ENCODE measurements around the gene SCN5A.

Gene SCN5A

DNA sequence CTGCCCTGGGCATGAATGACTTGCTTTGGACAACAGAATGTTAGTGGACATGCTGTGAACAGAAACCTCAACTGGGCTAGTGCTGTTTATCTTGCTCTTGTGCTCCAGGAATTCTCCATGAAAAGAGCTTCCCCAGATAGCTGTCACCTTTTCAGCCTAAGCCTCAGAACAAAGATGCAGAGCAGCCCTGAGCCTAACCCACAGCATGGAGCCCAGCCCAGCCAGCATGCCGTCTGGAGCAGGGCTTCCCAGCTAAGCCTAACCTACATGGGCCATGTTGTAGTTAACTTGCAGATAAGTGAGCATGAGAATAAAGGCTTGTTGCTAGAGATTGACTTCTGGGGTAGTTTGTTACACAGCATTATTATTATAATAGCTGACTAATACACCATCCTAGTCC, 48.9 kb downstream of the SCN5A start:
- DNase-seq (ENCODE audit: low read depth): no peak

DNA sequence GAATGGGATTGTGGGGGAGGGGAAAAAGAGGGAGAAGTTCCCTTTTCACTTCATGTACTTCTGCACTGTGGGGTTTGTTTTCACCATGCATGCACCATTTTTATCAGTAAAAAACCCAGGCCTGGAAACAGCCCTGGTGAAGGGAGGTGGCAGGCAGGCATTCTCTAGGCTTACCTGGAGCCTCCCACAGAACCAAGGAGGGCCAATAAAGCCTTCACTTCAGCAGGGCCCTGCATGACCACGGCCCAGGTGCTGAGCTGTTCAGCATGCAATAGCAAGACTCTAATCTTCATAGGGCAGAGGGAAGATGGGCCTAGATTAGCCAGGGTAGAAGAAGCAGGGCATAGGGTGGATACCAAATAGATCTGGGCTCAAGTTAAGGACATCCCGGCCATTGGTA, 49.6 kb downstream of the SCN5A start:
- no peak for DNase-seq (ENCODE audit: low read depth)

DNA sequence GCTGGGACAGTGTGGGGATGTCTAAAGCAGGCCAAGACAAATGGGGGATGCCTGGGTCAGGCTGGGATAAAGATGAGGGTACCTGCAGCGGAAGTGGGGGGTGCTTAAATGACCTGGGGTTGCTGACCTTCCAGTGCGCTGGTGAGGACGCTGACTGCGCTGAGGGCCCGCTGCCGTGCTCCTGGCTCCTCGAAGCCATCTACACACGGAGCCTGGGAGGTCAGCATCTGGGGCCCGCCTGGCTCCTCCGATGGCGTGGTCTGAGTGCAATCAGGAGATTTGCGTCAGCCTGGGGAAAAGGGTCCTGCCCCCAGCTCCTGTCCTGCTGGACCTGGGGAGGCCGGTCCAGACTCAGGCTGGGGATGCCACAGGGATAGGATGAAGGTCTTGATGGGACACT, 50.7 kb downstream of the SCN5A start:
- no peak for DNase-seq (ENCODE audit: low read depth)

DNA sequence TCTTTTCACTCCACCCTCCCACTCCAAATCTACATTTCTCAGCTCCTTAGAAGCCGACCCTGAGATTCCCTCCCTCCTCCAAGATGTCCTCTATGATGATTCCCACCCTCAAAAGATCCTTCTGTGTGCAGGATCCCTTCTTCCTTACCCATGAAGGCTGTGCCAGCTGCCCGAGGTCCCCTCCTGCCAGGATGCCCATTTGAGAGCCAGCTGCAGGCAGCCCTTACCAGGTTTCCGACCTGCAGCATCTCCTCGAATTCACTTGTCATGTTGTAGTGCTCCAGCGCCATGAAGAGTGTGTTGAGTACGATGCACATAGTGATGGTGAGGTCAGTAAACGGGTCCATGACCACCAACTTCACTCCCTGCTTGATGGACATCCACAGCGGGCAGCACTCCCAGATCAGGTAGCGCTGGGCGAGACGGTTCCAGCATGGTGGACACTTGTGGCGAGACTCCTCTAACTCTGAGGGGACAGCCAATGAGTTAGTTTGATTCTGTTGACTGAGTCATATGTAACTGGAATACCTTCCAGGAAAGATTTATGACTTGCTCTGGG, 51.9 kb downstream of the SCN5A start:
- DNase-seq (ENCODE audit: low read depth): no peak

DNA sequence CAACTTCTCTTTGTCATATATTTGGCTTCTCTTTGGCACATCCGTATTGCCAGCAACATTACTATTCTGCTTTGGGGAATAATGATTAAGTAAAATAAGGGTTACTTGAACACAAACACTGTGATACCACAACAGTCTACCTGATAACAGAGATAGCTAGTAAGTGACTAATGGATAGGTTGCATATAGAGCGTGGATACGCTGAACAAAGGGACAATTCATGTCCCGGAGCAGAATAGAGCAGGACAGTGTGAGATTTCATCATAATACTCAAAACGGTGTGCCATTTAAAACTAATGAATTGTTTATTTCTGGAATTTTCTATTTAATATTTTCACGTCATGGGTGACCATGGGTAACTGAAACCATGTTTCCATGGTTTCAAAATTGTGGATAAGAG, 54.1 kb downstream of the SCN5A start:
- no peak for DNase-seq (ENCODE audit: low read depth)

DNA sequence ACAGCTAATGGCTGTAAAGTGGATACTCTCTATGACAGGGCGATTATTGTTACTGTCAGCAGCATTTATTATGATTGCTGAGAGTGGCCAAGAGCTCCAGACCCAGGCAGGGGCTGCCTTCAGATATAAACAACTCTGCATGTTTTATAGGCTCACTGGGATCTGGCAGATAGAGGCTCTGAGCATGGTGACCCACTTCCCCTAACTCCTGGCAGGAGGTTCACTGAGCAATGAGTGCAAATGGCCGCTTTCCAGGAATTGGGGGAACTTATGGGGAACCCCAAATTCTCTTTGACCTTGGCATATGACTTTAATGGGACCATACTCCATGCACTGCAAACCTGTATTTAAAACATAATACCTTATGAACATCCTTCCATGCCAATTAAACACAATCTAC, 59.0 kb downstream of the SCN5A start:
- DNase-seq (ENCODE audit: low read depth): no peak

DNA sequence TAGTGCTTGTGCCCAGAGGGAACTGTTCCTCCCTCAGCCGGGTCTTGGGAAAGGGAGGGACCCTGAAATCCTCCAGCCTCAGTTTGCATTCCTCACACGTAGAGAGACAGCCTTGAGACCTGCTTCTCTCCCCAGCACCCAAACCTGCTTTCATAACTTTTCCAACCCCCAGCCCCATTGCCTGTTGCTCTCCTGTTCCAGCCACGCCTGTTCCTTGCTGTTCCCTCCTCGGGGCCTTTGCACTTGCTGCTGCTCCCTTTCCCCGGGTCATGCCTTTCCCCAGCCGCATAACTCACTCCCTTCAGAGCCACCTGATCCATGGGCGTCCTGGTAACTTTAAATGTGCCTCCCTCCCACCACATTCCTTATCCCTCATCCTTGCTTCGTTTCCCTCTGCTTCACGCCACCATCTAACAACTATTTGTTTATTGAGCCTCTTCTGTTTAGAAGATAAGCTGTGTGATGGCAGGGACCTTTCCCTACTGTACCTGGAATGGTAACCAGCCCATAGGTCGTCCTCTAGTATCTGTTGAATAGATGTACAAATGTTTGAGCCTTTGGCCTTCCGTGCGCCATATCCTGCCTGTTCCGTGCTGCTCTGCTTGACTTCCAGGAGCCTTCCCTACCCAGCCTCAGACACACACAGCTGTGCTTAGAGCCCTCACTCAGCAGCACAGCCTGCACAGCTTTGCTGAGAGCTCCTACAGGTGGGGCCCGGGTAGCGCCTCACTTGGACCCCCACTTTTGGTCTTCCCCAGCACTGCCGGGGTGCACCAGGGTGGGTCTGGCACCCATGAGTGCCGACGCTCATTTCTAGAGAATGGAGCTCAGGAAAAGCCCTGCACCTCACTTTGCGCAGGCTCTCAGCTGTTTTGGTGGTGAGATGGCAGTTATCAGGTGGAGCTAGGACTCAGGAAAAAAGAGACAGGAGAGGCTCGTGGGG, 60.2 kb downstream of the SCN5A start:
- no peak for DNase-seq (ENCODE audit: low read depth)

DNA sequence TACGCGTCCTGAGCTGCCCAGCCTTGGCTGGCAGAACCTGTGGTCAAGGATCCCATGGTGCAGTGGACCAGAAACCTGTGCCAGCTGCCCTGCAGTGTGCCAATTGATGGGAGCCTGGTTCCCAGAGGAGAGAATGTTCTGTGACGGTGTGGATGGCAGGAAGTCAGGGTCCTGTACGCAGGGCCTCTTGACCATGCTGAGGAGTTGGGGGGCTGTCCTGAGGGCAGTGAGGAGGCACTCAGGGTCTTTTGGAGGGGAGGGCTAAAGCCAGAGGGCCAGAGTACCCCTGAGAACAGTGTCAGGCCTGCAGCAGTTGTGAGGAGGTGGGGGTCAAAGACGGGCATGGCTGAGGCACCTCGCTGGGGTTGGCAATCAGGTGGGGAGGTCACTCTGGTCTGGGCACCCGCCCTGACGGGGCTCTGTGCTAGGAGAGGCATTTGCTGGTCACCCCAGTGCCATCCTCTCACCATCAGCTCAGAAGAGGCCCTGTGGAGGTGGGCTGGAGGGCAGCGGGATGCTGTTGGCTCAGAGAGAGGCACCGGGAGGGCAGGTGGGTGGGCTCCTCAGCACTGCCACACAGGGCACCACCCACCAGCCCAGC, 61.0 kb downstream of the SCN5A start:
- DNase-seq (ENCODE audit: low read depth): no peak

DNA sequence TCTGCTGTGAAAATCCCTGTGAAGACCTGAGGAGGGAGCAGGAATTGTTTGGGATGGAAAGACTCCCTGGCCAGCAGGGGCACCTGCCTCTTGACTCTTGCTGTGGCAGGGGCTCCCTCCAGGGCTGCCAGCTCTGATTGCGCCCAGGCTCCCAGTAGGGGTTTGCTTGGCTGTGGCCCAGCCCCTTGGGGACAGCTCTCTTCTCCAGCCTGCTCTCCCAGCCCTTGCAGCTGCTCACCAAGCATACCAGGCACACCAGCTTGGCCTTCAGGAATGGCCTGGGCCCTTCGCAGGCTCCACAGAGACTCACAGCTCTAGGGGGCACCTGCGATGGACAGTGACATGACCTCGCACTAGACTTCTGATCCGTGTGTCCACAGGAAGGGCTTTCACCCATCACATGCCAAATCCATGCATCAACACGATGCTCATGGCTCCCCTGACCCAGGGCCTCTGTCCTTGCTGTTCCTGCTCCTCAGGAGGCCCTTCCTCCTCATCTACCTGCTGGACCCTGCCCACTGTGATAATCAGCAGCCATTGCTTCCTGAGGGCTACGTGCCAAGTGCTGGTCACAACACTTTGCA, 61.8 kb downstream of the SCN5A start:
- no peak for DNase-seq (ENCODE audit: low read depth)

DNA sequence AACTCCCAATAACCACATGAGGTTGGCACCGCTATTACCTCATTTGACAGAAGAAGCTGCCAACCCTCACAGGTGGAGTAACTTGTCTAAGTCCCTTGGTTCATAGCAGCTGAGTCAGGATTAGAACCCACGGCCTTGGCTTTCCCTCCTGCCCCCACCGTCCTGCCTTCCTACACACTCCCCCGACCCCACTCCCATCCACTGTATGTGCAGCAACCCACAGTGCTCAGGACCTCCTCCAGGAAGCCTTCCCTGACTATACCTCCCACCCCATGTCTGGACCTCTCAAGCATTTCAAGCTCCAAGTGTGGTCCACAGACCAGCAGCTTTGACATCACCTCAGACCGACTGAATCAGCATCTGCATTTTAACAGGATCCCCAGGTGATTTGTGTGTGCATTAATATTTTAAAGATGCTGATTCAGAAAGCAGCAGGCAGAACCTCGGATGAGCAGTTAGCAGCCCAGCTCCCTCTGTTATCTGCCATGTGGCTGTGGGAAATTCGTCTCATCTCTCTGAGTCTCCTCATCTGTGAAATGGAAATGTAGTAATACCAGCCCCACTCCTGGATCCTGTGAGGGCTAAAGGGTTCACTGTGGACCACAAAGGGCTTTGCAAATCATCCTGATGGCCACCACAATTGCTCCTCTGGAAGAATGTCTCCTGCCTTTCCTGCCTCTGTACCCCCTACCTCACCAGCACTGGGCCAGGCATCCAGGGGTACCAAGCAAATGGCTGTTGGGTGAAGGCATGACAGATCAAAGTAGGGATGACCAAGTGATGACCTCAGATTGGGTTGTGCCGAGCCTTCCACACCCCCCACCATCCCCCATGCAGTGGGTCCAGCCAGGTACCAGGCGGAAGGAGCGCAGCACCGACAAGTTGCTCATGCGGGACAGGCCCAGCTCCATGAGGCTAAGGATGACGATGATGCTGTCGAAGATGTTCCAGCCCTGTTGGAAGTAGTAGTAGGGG, 62.7 kb downstream of the SCN5A start:
- DNase-seq (ENCODE audit: low read depth): no peak

DNA sequence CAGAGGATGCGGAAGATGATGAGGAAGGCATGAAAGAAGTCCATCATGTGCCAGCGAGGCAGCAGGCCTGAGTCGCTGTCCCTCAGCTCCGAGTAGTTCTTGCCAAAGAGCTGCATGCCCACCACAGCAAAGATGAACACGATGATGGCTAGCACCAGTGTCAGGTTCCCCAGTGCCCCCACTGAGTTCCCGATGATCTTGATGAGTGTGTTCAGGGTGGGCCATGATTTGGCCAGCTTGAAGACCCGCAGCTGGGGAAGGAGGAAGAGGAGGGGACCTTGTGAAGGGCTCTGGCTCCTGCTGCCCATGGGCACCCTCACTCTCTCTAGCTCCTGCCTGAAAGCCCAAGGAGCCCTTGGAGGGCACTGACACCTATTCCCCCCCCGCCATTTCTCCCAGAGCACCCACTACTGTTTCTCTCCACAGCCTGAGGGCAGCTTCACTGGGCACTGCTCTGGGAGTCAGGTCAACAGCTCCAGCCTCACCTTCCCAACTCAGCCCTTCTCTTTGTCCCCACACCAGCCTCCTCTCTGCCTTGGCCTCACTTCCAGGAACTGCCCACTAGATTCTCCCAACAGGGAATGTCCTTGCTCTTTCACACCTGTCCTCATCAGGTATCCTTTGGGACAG, 63.6 kb downstream of the SCN5A start:
- DNase-seq (ENCODE audit: low read depth): no peak

DNA sequence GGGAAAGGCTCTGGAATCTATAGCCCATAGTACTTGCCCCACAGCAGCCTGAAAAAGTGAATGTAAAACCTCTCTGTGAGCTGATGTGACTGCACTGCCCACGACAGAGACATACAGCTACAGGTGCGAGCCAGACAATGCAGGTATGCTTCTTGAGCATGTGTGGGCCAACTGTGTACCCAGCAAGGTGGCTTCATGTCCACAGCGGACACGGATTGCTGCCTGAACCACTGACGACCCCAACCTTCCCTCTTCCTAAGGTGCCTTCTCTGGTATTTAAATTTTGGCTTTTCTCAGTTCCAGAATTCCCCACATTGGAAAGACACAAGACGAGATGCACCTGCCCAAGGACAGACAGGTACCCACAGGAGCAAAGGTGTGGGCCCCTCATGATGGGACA, 65.8 kb downstream of the SCN5A start:
- DNase-seq (ENCODE audit: low read depth): no peak

DNA sequence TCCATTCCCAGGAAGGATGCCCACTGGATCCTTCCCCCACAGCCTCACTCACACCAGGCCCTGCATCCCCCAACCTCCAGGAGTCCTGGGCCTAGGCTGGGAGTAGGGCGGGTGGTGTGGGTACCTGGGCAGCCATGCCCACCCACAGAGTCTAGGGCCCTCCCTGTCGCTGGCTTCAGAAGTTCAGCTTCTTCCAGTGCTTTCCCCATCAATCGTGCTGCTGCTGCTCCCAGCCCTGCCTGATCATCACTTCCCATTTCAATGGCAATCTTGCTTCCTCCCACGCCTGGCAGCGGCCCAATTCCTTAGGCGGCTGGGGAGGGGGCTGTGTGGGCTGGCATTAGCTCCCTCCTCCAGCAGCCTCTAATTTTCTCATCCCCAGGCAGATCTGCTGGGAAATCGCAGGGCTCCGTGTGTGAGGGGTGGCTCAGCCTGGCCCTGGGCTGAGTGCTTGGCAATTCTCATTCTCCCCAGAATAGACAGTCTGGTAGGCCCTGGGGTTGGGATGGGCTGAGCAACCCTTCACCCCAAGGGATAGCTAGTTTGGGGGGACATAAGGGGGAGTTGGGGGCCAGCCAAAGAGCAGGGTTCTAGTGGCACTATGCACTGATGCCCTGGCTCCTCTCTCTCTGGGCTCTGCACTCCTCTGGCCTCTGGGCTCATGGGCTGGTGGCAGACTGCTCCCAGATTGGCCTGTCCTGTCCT, 66.4 kb downstream of the SCN5A start:
- no peak for DNase-seq (ENCODE audit: low read depth)

DNA sequence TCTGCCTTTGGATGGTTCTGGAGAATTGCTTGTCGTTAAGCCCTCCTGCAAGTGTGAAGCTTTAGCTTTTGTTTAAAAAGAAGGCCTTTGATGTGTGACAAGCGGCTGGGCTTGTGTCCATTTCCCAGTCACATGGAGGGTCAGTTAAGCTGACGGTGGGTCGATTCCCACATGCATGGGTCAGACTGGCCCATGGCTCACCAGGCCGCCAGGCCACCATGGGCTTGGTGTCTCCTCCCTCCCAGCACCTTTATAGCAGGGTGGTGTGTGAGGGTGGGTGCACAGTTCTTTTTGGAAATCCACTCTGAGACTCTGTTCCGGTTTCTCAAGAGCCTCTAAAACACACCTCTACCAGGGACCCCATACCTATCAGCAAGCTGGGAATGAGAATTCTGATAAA, 67.2 kb downstream of the SCN5A start:
- no peak for DNase-seq (ENCODE audit: low read depth)

DNA sequence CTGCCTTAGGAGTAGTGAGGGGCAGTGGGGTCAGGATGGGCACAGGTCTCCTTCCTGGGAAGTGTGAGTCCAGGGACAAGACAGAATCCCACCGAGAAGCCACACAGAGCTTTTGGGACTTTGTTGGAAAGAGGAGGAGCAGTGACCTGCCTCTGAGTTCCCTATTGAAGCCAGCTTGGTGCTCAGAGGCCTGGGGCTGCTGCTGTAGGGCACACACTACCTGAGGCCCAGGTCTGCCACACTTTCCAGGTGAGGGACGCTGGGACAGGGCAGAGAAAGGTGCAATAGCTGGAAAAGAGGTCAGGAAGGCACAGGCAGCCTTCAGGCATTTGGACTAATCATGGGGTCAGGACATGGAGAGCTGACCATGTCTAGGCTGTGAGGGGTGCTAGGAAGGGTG, 67.7 kb downstream of the SCN5A start:
- no peak for DNase-seq (ENCODE audit: low read depth)

DNA sequence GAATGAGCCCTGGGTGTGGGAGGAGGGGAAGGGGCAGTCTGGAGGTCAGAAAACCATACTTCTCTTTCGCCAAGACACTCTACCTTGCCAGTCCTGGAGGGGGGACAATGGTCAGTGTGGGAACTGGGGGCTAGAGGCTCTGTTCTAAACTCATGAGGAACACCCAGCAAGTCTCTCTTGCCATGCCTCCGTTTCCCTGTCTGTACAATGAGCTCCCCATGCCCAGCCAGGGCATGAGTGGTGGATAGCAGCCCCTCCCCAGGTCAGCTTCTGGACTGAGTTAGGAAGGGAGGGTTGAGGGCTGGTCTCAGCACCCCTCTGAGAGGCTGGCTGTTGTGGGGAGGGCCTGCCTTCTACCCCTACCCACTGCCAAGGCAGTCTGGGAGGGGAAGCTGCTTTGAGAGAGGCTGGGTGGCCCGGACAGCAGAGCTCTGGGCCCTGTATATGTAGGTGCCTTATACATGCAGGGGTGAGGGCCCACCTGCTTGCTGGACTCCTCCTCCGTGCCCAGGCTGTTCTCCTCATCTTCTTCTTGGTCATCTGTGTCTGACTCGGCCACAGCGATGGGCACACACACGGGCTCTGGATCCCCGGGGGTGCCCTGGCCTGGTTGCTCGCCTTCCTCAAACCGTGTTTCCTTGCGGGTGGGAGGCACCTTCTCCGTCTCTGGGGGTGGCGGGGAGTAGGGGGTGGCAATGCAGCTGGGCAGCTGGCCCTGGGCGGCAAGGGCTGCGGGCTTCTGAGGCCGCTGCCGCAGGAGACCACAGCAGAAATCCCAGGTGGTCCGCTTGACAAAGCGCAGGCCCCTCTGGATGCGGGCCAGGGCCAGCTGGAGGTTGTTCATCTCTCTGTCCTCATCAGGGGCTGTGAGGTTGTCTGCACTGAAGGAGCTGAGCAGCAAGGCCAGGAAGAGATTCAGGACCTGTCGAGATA, 68.8 kb downstream of the SCN5A start:
- DNase-seq (ENCODE audit: low read depth): no peak

DNA sequence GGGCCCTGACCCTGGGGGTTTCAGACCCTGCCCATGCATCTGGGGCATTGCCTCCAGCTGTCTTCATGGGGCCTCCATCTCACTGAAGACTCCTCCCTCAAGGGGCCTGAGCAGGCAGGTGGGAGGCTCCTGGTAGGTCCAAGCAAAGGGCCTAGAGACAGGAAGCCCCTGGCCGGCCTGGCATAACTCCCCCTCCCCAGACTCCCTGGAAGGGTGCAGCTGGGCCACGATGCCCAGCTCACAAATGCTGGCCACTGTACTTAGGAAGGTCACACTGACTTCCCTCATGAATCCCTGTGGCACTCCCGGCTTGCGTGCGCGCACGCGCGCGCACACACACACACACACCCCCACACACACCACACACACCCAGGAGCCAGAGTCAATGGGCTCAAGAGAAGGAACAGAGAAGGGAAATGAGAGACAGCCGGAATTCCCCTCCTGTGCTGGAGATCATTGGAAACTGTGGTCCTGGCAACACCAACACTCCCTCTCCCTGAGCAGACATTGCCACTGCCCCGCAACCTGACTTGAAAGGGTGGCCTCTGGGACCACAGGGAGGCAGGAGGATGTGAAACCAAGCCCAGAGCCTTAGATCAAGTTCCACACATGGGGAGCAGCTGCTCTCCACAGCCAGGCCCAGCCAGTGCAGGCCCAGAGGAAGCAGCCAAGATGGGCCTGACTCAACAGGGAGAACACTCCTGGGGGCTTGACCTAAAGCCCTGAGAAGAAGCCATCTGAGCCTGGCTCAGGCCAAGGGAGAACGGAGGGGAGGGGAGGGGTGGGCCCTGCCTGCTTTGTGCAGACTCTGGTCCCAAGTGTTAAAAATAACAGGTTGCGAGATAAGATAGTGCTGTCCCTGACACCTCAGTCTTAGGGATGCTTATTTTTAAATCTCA, 69.7 kb downstream of the SCN5A start:
- DNase-seq (ENCODE audit: low read depth): peak; percentile 8

DNA sequence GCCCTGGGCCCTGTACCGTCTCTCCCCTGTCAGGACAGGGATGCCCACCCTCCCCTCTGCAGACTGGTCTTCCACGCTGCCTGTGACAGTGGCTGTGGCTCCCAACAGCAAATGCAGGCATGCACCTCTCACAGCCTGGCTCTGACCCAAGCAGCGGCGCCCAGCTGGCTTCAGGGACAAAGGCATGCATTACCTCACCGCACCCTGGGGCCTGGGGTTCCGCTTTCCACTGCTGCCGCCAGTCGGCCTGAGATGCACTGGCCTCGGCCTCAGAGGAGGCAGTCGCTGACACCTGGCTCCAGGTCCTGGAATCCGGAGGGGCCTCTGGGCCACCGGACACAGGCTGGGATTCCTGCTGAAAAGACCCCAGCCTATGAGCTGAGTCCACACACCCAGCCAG, 70.3 kb downstream of the SCN5A start:
- no peak for DNase-seq (ENCODE audit: low read depth)

DNA sequence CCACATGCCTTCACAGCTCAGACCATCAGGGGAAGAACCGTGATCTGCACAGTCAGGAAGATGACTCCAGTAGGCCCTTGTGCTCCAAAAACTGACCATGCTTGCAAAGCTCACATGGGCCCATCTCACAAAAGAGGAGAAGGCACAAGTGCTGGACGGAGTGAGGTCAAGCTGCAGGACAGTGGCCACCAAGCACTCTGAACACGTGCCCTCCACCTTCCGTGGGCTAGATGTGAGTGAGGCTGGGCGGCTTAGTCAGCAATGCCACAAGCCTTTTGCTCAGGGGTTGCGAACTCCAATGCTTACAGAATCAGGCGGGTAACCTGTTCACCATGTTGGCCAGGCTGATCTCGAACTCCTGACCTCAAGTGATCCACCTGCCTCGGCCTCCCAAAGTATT, 70.9 kb downstream of the SCN5A start:
- no peak for DNase-seq (ENCODE audit: low read depth)
